Dedifferentiated amniotic fluid mesenchymal stem cell (primary cell): Measurements from ENCODE around the gene COPG1.
"Not testable (repeated sequence)": the region's sequence is repeated elsewhere in the genome, so short reads cannot be mapped to it uniquely, and the experiment has no call there.

Source experiments
- DNase-seq: peaks from one replicate; pipeline ENCODE4 v3.0.0-alpha.2; 2016; ENCODE audit errors: extremely low spot score

Gene COPG1, protein sequence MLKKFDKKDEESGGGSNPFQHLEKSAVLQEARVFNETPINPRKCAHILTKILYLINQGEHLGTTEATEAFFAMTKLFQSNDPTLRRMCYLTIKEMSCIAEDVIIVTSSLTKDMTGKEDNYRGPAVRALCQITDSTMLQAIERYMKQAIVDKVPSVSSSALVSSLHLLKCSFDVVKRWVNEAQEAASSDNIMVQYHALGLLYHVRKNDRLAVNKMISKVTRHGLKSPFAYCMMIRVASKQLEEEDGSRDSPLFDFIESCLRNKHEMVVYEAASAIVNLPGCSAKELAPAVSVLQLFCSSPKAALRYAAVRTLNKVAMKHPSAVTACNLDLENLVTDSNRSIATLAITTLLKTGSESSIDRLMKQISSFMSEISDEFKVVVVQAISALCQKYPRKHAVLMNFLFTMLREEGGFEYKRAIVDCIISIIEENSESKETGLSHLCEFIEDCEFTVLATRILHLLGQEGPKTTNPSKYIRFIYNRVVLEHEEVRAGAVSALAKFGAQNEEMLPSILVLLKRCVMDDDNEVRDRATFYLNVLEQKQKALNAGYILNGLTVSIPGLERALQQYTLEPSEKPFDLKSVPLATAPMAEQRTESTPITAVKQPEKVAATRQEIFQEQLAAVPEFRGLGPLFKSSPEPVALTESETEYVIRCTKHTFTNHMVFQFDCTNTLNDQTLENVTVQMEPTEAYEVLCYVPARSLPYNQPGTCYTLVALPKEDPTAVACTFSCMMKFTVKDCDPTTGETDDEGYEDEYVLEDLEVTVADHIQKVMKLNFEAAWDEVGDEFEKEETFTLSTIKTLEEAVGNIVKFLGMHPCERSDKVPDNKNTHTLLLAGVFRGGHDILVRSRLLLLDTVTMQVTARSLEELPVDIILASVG

DNA sequence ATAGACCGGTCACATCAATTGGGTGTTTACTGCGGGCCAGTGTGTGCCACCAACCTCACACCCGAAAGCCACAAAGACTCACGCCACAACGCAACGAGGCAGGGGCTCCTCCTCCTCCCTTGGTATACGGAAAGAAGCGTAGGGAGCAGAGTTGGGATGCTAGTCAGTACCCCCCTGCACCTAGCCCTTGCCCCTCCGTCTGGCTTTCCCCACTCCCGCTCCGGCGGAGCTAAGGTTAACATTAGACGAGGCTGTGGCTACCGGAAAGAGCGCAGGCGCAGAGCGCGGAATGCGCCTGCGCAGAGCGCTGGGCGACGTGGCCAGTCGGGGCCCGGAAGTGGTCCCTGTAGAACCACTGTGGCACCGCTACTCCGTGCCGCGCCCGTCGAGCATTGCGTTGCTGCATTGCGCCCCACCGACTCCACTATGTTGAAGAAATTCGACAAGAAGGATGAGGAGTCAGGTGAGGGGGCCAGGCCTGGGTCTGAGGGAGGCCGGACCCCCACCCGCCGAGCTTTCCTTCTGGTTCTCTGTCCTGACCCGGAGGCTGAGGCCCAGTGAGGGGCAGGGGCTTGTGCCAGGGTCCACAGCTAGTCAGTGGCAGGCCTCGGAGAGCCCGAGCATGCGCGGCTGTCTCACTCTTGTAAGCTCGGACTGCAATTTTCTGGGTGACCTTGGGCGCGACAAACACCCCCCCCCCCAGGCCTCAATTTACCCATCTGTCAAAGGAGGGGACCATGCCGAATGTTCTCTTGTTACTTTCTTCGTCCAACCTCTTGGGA lies at the start of gene COPG1:
TSS of gene COPG1 (plus strand) at position 323 of the 782 bp plus-strand sequence. CDS start at position 427, 104 bp downstream.
- DNase-seq, result peak; percentile 71

DNA sequence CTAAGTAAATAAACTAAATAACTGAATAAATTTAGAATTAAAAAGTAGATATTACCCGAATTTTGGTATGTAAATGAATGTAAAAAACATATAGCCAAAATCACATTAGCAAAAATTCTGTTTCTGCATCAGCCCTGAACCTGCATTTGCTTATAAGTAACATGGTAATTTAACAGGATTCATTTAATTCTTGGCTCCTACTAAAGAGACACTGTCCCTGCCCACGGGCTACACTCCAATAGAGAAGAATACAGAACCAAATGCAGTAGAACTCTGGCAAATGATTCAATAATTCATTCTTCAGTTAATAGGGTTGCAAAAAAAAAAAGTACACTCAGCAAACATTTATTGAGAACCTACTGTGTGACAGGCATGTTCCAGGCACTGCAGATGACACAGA lies 44.9 kb upstream of the COPG1 start:
- DNase-seq, result no peak

DNA sequence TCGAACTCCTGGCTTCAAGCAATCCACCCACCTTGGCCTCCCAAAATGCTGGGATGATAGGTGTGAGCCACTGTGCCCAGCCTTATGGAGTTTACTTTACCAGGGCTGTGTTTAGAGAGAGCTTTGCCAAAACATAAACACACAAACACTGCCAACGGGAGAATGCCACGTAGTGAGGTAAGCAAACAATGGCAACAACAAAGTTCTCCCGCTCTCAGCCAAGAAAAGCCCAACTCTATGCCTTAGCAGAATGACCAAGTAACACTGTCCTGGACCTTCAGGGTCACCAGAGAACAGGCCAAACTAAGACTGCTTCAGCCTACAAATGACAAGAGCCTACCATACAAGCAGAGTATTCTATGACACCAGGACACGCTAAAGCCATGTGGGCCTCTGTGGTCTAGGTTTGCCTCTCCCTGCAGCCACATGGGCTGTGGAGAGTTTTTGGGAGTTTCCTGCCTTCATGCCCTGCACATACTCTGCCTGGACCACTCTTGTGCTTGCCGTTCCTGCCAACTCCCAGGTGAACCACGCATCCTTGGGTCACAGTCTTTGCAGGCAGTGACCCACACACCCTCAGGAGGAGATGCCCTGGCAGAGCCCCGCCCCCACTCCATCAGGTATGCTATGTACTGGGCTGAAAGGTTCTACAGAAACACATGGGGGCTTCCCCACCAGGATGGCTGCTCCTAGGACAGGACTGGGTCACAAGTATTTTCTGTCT lies 44.1 kb upstream of the COPG1 start:
- no peak for DNase-seq

DNA sequence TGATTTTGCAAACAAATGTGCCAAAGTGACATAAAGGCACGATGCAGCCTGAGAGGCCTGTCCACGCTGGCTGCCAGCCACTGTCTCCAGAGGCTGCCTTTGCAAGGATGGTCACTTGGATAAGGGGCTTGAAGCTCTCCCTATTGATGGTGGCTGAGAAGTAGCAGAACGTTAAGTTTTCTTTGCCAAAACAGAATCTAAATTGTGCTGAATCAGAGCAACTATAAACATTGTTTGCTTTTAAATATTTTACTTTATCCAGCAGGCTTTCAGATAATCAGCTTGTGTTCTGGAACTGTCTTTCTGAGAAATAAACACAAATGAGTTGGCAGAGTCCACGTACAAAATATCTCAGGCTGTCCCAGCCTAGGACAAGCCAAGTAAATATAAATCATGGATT lies 41.9 kb upstream of the COPG1 start:
- no peak for DNase-seq

DNA sequence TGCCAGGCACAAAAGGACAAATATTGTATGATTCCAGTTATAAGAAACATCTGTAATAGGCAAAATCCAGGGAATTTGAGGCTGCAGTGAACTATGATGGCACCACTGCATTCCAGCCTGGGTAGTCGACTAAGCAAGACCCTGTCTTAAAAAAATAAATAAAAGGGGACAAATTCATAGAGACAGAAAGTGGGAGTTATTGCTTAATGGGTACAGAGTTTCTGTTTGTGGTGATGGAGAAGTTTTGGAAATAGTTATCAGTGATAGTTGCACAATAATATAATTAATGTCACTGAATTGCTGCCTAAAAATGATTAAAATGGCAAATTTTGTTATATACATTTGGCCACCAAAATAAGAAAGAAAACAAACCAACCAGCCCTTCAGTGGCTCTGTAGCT lies 38.1 kb upstream of the COPG1 start:
- no peak for DNase-seq

DNA sequence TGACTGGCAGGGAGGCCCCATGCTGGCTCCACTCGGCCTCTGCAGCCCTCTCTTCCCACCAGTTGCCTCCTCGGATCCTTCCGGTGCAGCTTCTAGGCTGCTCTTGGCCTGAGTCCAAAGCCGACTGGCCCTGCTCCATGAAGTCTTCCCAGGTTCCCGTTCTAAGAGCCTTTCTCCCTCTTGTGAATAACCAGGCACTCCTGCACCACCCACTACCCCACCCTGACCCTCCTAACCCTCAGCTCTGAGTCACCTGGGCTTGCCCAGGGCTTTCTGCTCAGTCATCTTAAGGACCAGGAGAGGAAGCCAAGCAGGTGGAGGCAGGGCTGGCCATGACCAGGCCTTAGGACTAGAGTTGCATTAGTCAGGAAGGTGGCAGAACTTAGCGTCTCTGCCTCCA lies 37.6 kb upstream of the COPG1 start:
- no peak for DNase-seq

DNA sequence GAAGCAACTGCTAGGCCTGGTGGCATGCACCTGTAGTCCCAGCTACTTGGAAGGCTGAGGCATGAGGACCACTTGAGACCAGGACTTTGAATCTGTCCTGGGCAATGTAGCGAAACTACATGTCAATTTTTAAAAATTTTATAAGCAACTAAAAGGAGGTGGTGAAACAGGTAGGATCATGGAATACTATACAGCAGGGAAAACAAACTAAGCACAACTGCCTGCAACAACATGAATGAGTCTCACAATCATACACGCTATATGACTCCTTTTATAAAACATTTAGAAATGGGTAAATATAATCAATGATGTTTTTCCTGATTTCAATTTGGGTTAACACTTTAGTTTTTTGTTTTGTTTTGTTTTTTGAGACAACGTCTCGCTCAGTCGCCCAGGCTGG lies 36.2 kb upstream of the COPG1 start:
- DNase-seq, result no peak

DNA sequence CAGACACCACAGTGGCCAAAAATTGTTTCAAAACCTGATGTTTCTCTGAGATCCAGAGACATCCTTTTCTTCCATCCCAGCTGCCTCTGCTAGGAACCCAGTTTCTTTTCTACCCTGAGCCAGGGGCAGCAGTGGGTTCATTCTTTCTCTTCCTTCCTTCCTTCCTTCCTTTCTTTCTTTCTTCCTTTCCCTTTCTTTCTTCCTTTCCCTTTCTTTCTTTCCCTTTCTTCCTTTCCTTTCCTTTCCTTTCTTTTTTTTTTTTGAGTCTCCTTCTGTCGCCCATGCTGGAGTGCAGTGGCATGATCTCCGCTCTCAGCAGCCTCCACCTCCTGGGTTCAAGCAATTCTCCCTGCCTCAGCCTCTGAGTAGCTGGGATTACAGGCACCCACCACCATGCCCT lies 30.7 kb upstream of the COPG1 start:
- DNase-seq, result no peak

DNA sequence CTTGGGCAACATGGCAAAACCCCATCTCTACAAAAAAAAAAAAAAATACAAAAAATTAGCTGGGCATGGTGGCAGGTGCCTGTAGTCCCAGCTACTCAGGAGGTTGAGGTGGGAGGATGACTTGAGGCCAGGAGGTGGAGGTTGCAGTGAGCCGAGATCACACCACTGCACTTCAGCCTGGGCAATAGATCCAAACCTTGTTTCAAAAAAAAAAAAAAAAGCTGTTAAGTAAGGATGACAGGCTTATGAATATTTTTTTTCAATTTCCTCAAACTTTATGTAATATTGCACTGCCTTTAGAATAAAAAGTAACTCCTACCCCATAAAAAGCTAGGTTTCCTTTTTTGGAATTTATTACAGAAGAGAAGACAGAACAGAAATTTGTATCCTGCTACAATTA lies 25.0 kb upstream of the COPG1 start:
- DNase-seq, result not testable (repeated sequence)

DNA sequence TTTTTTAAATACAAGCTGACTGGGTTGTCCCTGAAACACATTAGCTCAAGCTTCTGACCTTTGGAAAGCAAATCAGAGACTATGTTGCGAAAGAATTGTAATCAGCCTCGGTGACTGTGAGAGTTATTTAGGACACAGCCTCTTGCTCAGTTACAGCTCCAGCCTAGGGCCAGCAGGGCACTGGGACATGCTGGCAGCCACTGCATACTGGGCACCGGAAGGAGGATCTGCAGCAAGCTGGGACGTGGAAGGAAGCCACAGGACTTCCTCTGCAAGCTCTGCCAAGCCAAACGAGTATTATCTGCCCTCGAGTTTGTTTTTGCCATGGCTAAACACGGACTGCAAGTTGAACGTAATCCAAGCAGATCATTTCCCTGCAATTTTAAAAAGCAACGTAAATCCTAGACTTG lies 24.4 kb upstream of the COPG1 start:
- DNase-seq, result peak; percentile 63

DNA sequence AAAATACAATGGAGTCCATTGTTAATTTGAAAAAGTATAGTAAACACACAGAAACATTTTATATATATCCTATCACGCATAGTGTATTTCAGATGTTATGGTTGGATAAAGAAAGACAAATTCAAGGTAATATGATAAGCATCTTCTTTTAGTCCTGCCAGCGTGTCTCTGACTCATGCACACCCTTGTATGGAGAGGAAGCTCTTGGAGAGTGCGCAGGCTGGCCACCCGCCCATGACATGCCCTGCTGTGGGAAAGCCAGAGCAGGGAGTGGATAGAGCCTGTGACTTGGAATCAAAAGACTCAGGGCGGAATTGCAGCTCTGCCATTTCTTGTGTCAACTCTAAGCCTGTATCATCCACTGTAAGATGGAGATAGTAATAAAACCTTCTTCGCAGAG lies 23.0 kb upstream of the COPG1 start:
- peak; percentile 78 for DNase-seq

DNA sequence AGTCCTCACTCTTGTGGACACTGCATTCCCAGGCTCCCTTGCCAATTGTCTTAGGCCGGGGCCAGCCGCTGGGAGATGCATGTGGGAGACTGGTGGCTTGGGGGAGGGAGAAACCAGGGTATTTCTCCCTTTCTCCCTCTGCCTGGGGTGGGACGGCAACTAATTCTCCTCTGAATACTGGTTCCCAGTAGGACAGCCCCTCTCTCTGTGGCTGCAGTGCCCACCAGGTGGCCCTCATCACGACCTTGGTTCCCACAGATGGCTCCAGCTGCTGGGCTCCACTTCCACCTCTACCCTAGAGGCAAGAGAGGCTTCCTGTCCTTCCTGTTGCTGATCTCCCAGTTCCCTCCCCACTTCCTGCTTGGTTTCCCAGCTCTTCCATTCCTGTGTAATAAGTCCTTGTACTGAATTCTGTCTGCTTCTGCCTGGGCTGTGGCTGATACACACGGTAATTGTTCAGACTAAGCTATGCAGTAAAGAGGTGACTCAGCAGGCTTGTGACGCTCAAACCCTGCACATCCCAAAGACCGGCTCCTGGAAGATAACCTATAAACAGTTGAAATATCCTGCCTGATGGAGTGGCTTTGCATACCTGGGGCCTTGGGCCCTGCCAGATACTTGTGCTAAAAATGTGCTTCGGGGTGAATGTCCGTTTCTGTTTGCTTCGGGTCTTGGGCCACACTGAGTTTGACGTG lies 20.4 kb upstream of the COPG1 start:
- DNase-seq, result no peak

DNA sequence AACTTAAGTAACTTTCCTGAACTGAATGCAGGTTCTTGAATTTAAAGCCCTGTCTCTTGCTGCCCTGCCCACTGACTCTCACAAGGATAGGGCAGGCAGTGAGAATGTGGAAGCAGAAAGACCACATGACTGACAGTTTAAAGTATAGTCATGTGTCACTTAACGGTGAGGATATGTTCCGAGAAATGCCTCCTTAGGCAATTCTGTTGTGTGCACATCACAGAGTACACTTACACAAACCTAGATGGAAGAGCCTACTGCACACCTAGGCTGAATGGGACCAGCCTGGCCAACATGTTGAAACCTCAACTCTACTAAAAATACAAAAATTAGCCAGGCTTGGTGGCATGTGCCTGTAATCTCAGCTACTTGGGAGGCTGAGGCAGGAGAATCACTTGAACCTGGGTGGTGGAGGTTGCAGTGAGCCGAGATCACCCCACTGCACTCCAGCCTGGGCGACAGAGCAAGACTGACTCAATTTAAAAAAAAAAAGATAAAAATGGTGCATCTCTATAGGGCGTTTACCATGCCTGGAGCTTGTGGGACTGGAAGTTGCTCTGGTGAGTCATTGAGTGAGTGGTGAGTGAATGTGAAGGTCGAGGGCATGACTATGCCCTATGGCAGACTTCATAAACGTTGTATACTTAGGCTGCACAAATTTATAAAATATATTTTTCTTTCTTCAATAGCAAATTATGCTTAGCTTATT lies 18.9 kb upstream of the COPG1 start:
- DNase-seq, result peak; percentile 71

DNA sequence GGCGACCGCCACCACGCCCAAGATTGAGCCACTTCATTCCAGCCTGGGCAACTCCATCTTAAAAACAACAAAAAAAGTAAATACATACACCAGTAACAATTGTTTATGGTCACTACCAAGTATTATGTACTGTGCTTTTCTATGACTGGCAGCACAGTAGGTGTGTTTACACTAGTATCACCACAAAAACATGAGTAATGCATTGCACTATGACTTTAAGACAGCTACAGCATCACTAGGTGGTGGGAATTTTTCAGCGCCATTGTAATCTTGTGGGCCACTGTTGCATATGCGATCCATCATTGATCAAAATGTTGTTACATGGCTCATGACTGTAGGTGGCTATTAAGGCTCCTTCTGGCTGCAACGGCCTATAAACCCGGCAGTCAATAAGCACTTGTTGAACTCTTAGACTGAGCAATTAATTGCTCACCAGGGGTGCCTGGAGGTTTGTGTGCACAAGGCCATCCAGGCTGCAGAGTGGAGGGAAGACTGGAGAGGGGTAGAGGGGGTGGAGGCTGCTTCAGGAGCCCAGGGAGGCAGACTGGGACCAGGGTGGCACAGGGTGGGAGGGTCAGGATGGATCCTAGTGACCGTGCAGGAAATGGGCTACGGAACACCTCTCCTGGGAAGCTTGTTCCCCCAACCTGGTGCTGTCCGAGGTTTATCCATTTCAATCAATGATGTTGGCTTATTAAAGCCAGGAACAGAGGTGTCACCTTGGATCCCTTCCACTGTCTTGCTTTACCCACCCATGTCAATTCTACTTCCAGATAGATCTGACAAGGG lies 17.9 kb upstream of the COPG1 start:
- no peak for DNase-seq

DNA sequence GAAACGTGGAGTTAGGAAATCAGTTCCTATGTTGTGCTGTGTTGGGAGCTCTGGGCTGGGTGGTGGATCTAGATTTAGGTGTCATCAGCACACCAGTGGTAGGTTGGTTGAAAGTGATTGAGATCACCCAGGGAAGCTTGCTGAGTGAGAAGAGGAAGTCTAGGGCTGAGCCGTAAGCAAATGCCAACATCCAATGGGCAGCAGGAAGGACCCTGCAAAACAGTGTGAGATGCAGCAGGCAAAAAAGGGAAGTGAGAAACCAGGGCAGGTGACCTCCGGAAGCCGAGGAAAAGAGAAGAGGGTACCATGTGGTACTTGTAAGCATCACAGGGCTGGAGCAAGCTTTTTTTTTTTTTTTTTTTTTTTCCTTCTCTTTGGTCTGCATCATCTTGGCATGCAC lies 15.9 kb upstream of the COPG1 start:
- no peak for DNase-seq

DNA sequence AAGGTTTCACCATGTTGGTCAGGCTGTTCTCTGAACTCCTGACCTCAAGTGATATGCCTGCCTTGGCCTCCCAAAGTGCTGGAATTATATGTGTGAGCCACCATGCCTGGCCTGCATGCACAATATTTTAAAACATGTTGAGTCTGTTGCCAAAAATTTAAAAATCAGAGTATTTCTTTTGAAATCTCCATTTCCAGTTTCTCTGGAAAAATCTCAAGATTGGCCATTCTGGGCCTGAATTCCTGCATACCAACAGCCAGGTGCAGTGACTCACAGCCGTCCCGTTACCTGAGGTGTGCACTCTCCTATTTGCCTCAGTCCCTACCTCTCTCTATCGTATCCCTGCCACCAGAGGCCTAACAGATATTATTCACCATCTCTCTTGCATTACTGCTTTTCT lies 15.0 kb upstream of the COPG1 start:
- DNase-seq, result no peak

DNA sequence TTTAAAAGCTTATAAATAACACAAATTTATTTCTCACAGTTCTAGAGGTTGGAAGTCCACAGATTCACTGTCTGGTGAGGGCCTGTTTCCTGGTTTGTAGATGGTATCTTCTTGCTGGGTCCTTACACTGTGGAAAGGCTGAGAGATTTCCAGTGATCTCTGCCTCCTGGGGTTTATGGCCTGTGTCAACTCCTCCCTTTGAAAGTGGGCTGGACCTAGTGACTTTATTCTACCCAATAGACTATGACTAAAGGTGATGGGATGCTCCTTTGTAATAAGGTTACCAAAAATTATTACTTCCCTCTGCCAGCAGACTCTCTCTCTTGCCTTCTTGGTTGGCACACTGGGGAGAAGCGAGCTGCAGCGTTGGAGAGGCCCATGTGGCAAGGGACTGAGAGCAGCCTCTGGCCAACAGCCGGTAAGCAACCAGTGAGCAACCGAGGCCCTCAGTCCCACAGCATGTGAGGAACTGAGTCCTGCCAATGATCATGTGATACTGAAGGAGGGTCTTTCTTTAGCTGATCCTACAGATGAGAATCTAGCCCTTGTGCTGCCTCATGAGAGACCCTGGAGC lies 14.0 kb upstream of the COPG1 start:
- no peak for DNase-seq

DNA sequence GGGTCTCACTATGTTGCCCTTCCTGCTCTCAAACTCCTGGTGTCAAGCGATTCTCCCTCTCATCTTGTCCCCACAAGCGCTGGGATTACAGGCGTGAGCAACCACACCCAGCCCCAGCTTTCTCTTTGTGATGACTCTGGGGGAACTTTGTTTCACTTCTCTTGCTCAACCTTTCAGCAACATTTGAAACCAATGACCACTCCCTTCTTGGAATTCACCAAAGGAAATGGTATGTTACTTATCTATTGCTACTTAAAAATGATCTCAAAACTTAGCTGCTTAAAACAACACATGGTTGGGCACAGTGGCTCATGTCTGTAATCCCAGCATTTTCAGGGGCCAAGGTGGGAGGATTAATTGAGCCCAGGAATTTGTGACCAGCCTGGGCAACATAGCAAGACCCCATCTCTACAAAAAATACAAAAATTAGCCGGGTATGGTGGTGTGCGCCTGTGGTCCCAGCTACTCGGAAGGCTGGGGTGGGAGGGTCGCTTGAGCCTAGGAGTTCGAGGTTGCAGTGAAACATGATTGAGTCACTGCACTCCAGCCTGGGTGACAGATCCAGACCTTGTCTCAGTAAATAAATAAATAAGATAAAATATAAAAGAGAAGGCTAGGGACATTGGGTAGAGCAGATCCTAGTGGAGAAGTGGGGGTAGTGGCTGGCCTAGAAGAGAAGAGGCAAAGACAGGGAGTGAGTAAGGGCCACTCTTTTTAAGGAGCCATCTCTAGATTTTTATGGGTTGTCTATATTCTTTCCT lies 10.3 kb upstream of the COPG1 start:
- peak; percentile 65 for DNase-seq
